B cell (primary cell): ENCODE results near the gene YY1AP1.

Experiments used
- EZH2 ChIP-seq: IDR thresholded peaks from 2 replicates; pipeline ENCODE4 v1.6.1; 2012; ENCODE audit warnings: borderline replicate concordance, low read depth, mild to moderate bottlenecking, moderate library complexity, low read length; ENCODE audit not compliant: insufficient read depth, poor library complexity, severe bottlenecking
- TF ChIP-seq, protein P1 (sequence below): fragments of 200-600 bp; IDR thresholded peaks from one replicate; pipeline ENCODE4 v1.8.0; 2022; ENCODE audit warnings: antibody characterized with exemption, mild to moderate bottlenecking

DNA sequence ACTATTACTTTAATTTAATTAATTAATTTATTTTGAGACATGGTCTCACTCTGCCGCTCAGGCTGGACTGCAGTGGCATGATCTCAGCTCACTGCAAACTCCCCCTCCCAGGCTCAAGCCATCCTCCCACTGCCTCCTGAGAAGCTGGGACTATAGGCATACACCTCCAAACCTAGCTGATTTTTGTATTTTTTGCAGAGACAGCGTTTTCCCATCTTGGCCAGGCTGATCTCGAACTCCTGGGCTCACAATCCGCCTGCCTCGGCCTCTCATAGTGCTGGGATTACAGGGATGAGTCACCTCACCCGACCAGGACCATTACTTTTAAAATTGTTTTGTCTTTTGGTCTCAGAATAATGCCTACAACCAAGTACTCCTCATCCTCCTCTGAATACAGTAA lies 15.6 kb downstream of the YY1AP1 start:
- TF ChIP-seq EZH2: no peak
- TF ChIP-seq, protein P1, sequence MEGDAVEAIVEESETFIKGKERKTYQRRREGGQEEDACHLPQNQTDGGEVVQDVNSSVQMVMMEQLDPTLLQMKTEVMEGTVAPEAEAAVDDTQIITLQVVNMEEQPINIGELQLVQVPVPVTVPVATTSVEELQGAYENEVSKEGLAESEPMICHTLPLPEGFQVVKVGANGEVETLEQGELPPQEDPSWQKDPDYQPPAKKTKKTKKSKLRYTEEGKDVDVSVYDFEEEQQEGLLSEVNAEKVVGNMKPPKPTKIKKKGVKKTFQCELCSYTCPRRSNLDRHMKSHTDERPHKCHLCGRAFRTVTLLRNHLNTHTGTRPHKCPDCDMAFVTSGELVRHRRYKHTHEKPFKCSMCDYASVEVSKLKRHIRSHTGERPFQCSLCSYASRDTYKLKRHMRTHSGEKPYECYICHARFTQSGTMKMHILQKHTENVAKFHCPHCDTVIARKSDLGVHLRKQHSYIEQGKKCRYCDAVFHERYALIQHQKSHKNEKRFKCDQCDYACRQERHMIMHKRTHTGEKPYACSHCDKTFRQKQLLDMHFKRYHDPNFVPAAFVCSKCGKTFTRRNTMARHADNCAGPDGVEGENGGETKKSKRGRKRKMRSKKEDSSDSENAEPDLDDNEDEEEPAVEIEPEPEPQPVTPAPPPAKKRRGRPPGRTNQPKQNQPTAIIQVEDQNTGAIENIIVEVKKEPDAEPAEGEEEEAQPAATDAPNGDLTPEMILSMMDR: no peak
